Measurements from ENCODE around the gene PTPRG. TPM values are rescaled to one million over a fixed set of nuclear protein-coding genes. Genes with fewer than 3 reads are reported as not detected.
"Not testable (repeated sequence)": the region's sequence is repeated elsewhere in the genome, so short reads cannot be mapped to it uniquely, and the experiment has no call there.

PTPRG gene
- total RNA-seq, 4 donors from 2014 or later, result 8.4 to 37.3 (median 14.9) TPM

DNA sequence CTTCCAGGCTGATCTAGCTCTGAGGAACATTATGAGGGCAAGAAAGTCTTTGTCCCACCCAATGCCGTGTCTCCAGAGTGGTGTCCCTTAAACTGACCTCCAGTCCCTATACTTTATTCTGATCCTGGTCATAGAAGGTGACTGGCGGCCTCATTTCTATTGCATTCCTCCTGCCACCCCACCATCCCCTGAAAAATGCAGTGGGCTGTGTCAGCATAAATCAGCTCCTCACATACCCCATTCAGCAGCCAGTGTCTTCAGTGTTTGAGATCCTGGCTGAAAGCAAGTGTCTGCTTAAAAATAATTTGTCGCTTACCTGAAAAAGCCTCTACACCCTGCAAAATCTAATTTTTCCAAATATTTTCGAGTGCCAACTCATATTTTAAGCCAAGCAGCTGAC, 465.9 kb downstream of the PTPRG start:
- WGBS, 2 donors, result 67 to 82% methylated on average over 4 of the region's 4 CpGs
- TF ChIP-seq, protein P1, sequence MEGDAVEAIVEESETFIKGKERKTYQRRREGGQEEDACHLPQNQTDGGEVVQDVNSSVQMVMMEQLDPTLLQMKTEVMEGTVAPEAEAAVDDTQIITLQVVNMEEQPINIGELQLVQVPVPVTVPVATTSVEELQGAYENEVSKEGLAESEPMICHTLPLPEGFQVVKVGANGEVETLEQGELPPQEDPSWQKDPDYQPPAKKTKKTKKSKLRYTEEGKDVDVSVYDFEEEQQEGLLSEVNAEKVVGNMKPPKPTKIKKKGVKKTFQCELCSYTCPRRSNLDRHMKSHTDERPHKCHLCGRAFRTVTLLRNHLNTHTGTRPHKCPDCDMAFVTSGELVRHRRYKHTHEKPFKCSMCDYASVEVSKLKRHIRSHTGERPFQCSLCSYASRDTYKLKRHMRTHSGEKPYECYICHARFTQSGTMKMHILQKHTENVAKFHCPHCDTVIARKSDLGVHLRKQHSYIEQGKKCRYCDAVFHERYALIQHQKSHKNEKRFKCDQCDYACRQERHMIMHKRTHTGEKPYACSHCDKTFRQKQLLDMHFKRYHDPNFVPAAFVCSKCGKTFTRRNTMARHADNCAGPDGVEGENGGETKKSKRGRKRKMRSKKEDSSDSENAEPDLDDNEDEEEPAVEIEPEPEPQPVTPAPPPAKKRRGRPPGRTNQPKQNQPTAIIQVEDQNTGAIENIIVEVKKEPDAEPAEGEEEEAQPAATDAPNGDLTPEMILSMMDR (IDR thresholded peaks at IDR 0.05), result no peak
- TF ChIP-seq POLR2A (IDR thresholded peaks at IDR 0.05), result no peak
- intact Hi-C loops (cut with DNase I; ENCODE audit: low total_unique reads), result no loop called here
- DNase-seq (ENCODE audit: low spot score in 2 of 2), result no peak
- no peak overlapping the region for H3K4me3 ChIP-seq (ENCODE audit: low read depth, poor library complexity, severe bottlenecking)

GRCh38 chr3:62027796-62028195, 466.4 kb downstream of the PTPRG start:
- no peak overlapping the region for H3K4me3 ChIP-seq (ENCODE audit: low read depth, poor library complexity, severe bottlenecking)
- no peak for DNase-seq (ENCODE audit: low spot score in 2 of 2)
- WGBS, 2 donors, result 52 to 55% methylated on average over 5 of the region's 5 CpGs
- TF ChIP-seq, protein P1 (IDR thresholded peaks at IDR 0.05), result no peak
- TF ChIP-seq POLR2A (IDR thresholded peaks at IDR 0.05), result no peak
- intact Hi-C loops (cut with DNase I; ENCODE audit: low total_unique reads), result no loop called here

GRCh38 chr3:62028236-62028635, 466.9 kb downstream of the PTPRG start:
- TF ChIP-seq, protein P1 (IDR thresholded peaks at IDR 0.05), result no peak
- no peak for TF ChIP-seq POLR2A (IDR thresholded peaks at IDR 0.05)
- no peak overlapping the region for H3K4me3 ChIP-seq (ENCODE audit: low read depth, poor library complexity, severe bottlenecking)
- intact Hi-C loops (cut with DNase I; ENCODE audit: low total_unique reads), result no loop called here
- DNase-seq (ENCODE audit: low spot score in 2 of 2), result no peak
- 82 to 86% methylated on average over 5 of the region's 5 CpGs for WGBS, 2 donors

- DNase-seq (ENCODE audit: low spot score in 2 of 2), result no peak
- WGBS, 2 donors, result 90 to 96% methylated on average over 5 of the region's 5 CpGs
- no peak for TF ChIP-seq POLR2A (IDR thresholded peaks at IDR 0.05)
- TF ChIP-seq, protein P1 (IDR thresholded peaks at IDR 0.05), result no peak
- intact Hi-C loops (cut with DNase I; ENCODE audit: low total_unique reads), result no loop called here
- no peak overlapping the region for H3K4me3 ChIP-seq (ENCODE audit: low read depth, poor library complexity, severe bottlenecking)
These were observed 471.4 kb downstream of the PTPRG start for GRCh38 chr3:62032738-62033137.

DNA sequence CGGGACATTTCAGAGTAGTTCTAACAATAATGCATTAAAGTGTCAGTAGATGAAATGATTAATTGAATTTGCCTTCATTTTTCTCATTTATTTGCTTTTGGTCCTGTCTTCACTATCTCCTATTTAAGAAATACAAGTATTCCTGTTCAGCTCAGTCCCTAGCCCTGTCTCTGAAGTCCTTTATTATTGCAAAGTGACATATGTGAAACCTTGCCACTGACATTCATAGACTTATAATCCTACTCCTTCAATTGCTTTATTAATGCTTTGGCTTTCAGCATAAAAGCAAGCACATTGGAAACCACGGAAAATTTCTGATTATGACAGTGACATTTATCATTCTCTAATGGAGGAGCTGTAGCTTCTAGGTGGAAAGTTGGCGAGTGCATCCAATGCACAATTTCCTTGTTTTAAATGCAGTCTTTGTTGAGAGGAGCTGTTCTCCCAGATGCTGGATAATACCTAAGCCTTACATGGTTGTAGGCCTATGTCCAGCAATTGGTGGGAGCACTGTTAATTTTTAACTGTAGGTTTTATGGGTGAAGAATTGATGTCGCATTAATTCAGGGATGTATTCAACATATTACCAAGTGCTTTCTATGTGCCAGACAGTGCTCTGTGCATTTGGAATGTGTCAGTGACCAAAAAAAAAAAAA, 474.2 kb downstream of the PTPRG start:
- WGBS, 2 donors, result 88 to 89% methylated on average over 4 of the region's 4 CpGs
- no peak for DNase-seq (ENCODE audit: low spot score in 2 of 2)
- TF ChIP-seq, protein P1 (IDR thresholded peaks at IDR 0.05), result no peak
- TF ChIP-seq POLR2A (IDR thresholded peaks at IDR 0.05), result no peak
- H3K4me3 ChIP-seq (ENCODE audit: low read depth, poor library complexity, severe bottlenecking), result no peak overlapping the region
- intact Hi-C loops (cut with DNase I; ENCODE audit: low total_unique reads), result no loop called here

DNA sequence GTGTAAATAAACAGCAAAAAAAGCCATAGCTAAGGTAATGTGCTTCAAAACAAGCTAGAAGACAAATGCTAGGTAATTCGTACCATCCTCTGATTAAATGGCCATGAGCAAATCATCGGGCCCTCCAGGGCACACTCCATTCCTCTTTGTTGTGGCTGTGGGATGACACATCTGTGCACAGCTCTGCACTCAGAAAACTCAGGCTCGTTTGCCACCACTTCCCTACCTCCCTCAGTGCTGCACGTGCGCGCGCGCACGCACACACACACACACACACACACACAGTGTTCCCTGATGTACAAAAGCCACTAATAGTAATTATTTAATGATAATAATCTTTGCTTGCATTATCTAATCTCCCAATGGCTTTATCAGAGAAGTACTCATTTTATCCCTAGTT, 475.4 kb downstream of the PTPRG start:
- intact Hi-C loops (cut with DNase I; ENCODE audit: low total_unique reads), result no loop called here
- WGBS, 2 donors, result 78 to 91% methylated on average over 9 of the region's 9 CpGs
- no peak for DNase-seq (ENCODE audit: low spot score in 2 of 2)
- H3K4me3 ChIP-seq (ENCODE audit: low read depth, poor library complexity, severe bottlenecking), result no peak overlapping the region
- TF ChIP-seq POLR2A (IDR thresholded peaks at IDR 0.05), result no peak
- TF ChIP-seq, protein P1 (IDR thresholded peaks at IDR 0.05), result no peak

- H3K4me3 ChIP-seq (ENCODE audit: low read depth, poor library complexity, severe bottlenecking); DNase-seq (ENCODE audit: low spot score in 2 of 2); intact Hi-C loops (cut with DNase I; ENCODE audit: low total_unique reads): not testable (repeated sequence)
- 65 to 72% methylated on average over 4 of the region's 4 CpGs for WGBS, 2 donors
These were observed 477.4 kb downstream of the PTPRG start for GRCh38 chr3:62038798-62039197.
